GM18526 (cell line): ENCODE results near the gene CUZD1.

Experiments used
- POLR2A ChIP-seq: IDR thresholded peaks from 3 replicates; pipeline ENCODE4 v1.6.1; 2011; ENCODE audit not compliant: insufficient read length; ENCODE audit errors: extremely low read depth

Gene CUZD1

GRCh38 chr10:122859527-122859926, 13.9 kb upstream of the CUZD1 start:
- TF ChIP-seq POLR2A: no peak

- no peak for TF ChIP-seq POLR2A
These were observed 11.2 kb upstream of the CUZD1 start for GRCh38 chr10:122856902-122857301.

GRCh38 chr10:122855745-122856144, 10.1 kb upstream of the CUZD1 start:
- no peak for TF ChIP-seq POLR2A

GRCh38 chr10:122854648-122855047, 9.0 kb upstream of the CUZD1 start:
- TF ChIP-seq POLR2A: no peak

GRCh38 chr10:122853665-122854313, 8.1 kb upstream of the CUZD1 start:
- no peak for TF ChIP-seq POLR2A

- TF ChIP-seq POLR2A: no peak
These were observed 6.6 kb upstream of the CUZD1 start for GRCh38 chr10:122852261-122852660.

- TF ChIP-seq POLR2A: no peak
These were observed 5.3 kb upstream of the CUZD1 start for GRCh38 chr10:122850705-122851640.

- TF ChIP-seq POLR2A: no peak
These were observed 4.4 kb upstream of the CUZD1 start for GRCh38 chr10:122849900-122850605.

- no peak for TF ChIP-seq POLR2A
These were observed 3.4 kb upstream of the CUZD1 start for GRCh38 chr10:122849090-122849489.

GRCh38 chr10:122847782-122848604, 2.3 kb upstream of the CUZD1 start:
- TF ChIP-seq POLR2A: no peak

- no peak for TF ChIP-seq POLR2A
These were observed 1.5 kb downstream of the CUZD1 start for GRCh38 chr10:122844146-122844545.

GRCh38 chr10:122841569-122841968, 4.1 kb downstream of the CUZD1 start:
- TF ChIP-seq POLR2A: no peak

- no peak for TF ChIP-seq POLR2A
These were observed 6.2 kb downstream of the CUZD1 start for GRCh38 chr10:122839505-122839904.

GRCh38 chr10:122838880-122839279, 6.8 kb downstream of the CUZD1 start:
- TF ChIP-seq POLR2A: no peak

GRCh38 chr10:122835908-122836307, 9.7 kb downstream of the CUZD1 start:
- TF ChIP-seq POLR2A: no peak

GRCh38 chr10:122830965-122831353, 14.7 kb downstream of the CUZD1 start:
- no peak for TF ChIP-seq POLR2A
